ENCODE measurements around the gene WDFY1. TPM values are rescaled to one million over a fixed set of nuclear protein-coding genes. Genes with fewer than 3 reads are reported as not detected.

Gene WDFY1
- total RNA-seq, 1 experiment from 2014 or later: 123 TPM

DNA sequence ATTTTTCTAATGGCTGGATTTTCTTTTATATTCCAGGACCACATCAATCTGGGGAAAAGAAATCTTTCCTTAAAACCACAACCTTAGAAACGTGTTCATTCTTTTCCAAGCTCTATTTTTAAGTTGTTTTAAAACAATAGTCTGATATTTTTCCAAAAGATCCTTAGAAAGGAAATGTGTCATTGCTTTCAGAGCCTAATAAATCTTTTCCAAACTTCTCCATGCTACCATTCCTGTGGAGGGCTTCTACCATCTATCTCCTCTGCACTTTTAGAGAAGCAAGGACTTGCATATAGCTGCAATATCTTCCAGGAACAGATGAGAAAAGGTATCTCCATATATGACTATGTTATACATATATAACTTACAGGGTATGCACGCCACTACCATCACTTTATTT is 21.2 kb downstream of the WDFY1 start:
- H3K36me3 Mint-ChIP-seq (ENCODE audit: insufficient read depth, unreplicated experiment): peaks cover 41% of the 10 kb centered on the region
- Histone ChIP-seq H3K36me3 (ENCODE audit: control insufficient read depth, insufficient read depth, low read length) (0 out of 2 replicates have a peak, but pooled peaks cover 1% of the 10 kb centered on the region), H3K9me3 (peaks cover 9% of the 10 kb centered on the region; the same call in 1 of the 2 replicates), H3K4me1 (peaks cover 11% of the 10 kb centered on the region), H3K4me3 (ENCODE audit: low read depth, low read length) (no peak overlapping the region), H3K27me3 (replicated peaks; ENCODE audit: control insufficient read depth, insufficient read depth, low read length) (no peaks in the 10 kb centered on the region)
- no peak overlapping the region for H3K27ac Mint-ChIP-seq (ENCODE audit: unreplicated experiment)
- TF ChIP-seq, protein P1, sequence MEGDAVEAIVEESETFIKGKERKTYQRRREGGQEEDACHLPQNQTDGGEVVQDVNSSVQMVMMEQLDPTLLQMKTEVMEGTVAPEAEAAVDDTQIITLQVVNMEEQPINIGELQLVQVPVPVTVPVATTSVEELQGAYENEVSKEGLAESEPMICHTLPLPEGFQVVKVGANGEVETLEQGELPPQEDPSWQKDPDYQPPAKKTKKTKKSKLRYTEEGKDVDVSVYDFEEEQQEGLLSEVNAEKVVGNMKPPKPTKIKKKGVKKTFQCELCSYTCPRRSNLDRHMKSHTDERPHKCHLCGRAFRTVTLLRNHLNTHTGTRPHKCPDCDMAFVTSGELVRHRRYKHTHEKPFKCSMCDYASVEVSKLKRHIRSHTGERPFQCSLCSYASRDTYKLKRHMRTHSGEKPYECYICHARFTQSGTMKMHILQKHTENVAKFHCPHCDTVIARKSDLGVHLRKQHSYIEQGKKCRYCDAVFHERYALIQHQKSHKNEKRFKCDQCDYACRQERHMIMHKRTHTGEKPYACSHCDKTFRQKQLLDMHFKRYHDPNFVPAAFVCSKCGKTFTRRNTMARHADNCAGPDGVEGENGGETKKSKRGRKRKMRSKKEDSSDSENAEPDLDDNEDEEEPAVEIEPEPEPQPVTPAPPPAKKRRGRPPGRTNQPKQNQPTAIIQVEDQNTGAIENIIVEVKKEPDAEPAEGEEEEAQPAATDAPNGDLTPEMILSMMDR (IDR thresholded peaks at IDR 0.05; ENCODE audit: insufficient read depth in 1 of 2, low read depth in 1 of 2, low read length in 1 of 2, severe bottlenecking in 1 of 2, unreplicated experiment in 1 of 2): no peak
- CTCF ChIA-PET: no interaction called here
- no peak for DNase-seq
- no peaks in the 10 kb centered on the region for H3K27me3 Mint-ChIP-seq (ENCODE audit: insufficient read depth, unreplicated experiment)
- POLR2A ChIA-PET: no interaction called here
- intact Hi-C loops (cut with micrococcal nuclease; ENCODE audit: unreplicated experiment): no loop called here
- no peaks in the 10 kb centered on the region for H3K9me3 Mint-ChIP-seq (ENCODE audit: unreplicated experiment)
- no peak overlapping the region for H3K4me3 Mint-ChIP-seq (ENCODE audit: unreplicated experiment)
- peaks cover 27% of the 10 kb centered on the region for H3K4me1 Mint-ChIP-seq (ENCODE audit: low read depth, unreplicated experiment)
- no TSS peak for BruUV-seq (replicated peaks)

DNA sequence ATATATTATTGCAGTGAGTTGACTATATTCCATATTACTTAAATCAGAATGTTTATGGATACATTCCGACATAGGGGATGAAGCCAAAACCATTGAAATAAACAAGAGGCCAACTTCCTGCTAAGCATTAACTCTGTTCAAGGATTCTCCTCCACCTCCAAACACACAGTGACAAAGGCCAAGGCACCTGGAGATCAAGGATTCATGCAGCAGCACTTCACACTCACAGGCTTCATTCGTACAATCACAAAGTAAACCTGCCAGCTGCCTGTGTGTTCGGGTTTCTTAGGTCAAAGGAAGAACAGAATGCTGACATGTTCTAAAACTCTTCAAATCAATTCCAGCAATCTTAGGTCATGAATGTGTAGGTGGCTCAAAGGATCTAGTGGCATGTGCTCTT is 22.8 kb downstream of the WDFY1 start:
- CTCF ChIA-PET: no interaction called here
- POLR2A ChIA-PET: no interaction called here
- H3K27ac Mint-ChIP-seq (ENCODE audit: unreplicated experiment): no peak overlapping the region
- H3K4me3 ChIP-seq (ENCODE audit: low read depth, low read length): no peak overlapping the region
- TF ChIP-seq, protein P1 (IDR thresholded peaks at IDR 0.05; ENCODE audit: insufficient read depth in 1 of 2, low read depth in 1 of 2, low read length in 1 of 2, severe bottlenecking in 1 of 2, unreplicated experiment in 1 of 2): no peak
- H3K27me3 ChIP-seq (replicated peaks; ENCODE audit: control insufficient read depth, insufficient read depth, low read length): no peaks in the 10 kb centered on the region
- intact Hi-C loops (cut with micrococcal nuclease; ENCODE audit: unreplicated experiment): no loop called here
- H3K4me1 ChIP-seq: no peaks in the 10 kb centered on the region
- H3K36me3 ChIP-seq (ENCODE audit: control insufficient read depth, insufficient read depth, low read length): 0 out of 2 replicates have a peak, but pooled peaks cover 1% of the 10 kb centered on the region
- peaks cover 12% of the 10 kb centered on the region for H3K4me1 Mint-ChIP-seq (ENCODE audit: low read depth, unreplicated experiment)
- no peaks in the 10 kb centered on the region for H3K27me3 Mint-ChIP-seq (ENCODE audit: insufficient read depth, unreplicated experiment)
- H3K36me3 Mint-ChIP-seq (ENCODE audit: insufficient read depth, unreplicated experiment): peaks cover 57% of the 10 kb centered on the region
- H3K4me3 Mint-ChIP-seq (ENCODE audit: unreplicated experiment): no peak overlapping the region
- no peak for DNase-seq
- H3K9me3 Mint-ChIP-seq (ENCODE audit: unreplicated experiment): no peaks in the 10 kb centered on the region
- peaks cover 9% of the 10 kb centered on the region; the same call in 1 of the 2 replicates for H3K9me3 ChIP-seq
- no TSS peak for BruUV-seq (replicated peaks)

DNA sequence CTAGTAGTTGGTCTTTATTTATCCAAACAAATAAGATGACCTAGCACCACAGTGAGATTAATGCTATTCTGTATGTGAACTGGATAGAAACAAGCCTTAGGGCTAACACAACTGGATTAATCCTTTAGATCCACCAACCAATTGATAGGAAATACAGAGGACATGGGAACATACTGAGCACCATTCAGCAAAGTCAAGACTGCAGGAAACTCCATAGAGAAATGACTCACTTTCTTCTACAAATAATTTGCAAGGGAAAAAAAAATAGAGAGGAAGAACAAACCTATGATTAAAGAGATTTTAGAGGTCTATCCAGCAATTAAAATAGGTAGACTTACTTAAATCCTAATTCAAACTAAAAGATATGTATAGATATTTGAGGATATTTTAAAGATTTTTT is 23.9 kb downstream of the WDFY1 start:
- Mint-ChIP-seq H3K36me3 (ENCODE audit: insufficient read depth, unreplicated experiment) (peaks cover 68% of the 10 kb centered on the region), H3K4me1 (ENCODE audit: low read depth, unreplicated experiment) (peaks cover 12% of the 10 kb centered on the region), H3K4me3 (ENCODE audit: unreplicated experiment) (no peak overlapping the region), H3K27me3 (ENCODE audit: insufficient read depth, unreplicated experiment) (no peaks in the 10 kb centered on the region), H3K27ac (ENCODE audit: unreplicated experiment) (no peak overlapping the region), H3K9me3 (ENCODE audit: unreplicated experiment) (no peaks in the 10 kb centered on the region)
- BruUV-seq (replicated peaks): no TSS peak
- peaks cover 3% of the 10 kb centered on the region; the same call in 1 of the 2 replicates for H3K9me3 ChIP-seq
- no peak overlapping the region for H3K4me3 ChIP-seq (ENCODE audit: low read depth, low read length)
- CTCF ChIA-PET: no interaction called here
- TF ChIP-seq, protein P1 (IDR thresholded peaks at IDR 0.05; ENCODE audit: insufficient read depth in 1 of 2, low read depth in 1 of 2, low read length in 1 of 2, severe bottlenecking in 1 of 2, unreplicated experiment in 1 of 2): no peak
- POLR2A ChIA-PET: no interaction called here
- DNase-seq: no peak
- H3K27me3 ChIP-seq (replicated peaks; ENCODE audit: control insufficient read depth, insufficient read depth, low read length): no peaks in the 10 kb centered on the region
- no peaks in the 10 kb centered on the region for H3K4me1 ChIP-seq
- intact Hi-C loops (cut with micrococcal nuclease; ENCODE audit: unreplicated experiment): no loop called here
- 0 out of 2 replicates have a peak, but pooled peaks cover 1% of the 10 kb centered on the region for H3K36me3 ChIP-seq (ENCODE audit: control insufficient read depth, insufficient read depth, low read length)

Measured in Caco-2 (cell line).